Left kidney (tissue), 2 donors: Measurements from ENCODE around the gene ESR1. TPM values are rescaled to one million over a fixed set of nuclear protein-coding genes. Genes with fewer than 3 reads are reported as not detected.

Experiments used
- DNase-seq: peaks from one replicate; pipeline ENCODE4 v3.0.0-alpha.2; 2013
- polyA plus RNA-seq: library from polyadenylated mRNA; unstranded; fragments of 120-200 nt; gene quantifications from one replicate; pipeline ENCODE4 v1.2.1, GENCODE V29; 2013; ENCODE audit not compliant: insufficient read length

The ESR1 gene
- polyA plus RNA-seq, 1 donor, result 2.1 TPM

GRCh38 chr6:152096863-152097496 is 289.5 kb downstream of the ESR1 start:
- peak; percentile 28 for DNase-seq

GRCh38 chr6:152098683-152099082 is 291.2 kb downstream of the ESR1 start:
- no peak for DNase-seq

- DNase-seq, result no peak
Observed at GRCh38 chr6:152099446-152100182, 292.1 kb downstream of the ESR1 start.

GRCh38 chr6:152100183-152100618 is 292.7 kb downstream of the ESR1 start:
- DNase-seq, result no peak

- no peak for DNase-seq
Observed at GRCh38 chr6:152107973-152108372, 300.5 kb downstream of the ESR1 start.

- no peak for DNase-seq
Observed at GRCh38 chr6:152110886-152111820, 303.7 kb downstream of the ESR1 start.

GRCh38 chr6:152112491-152113261 is 305.2 kb downstream of the ESR1 start:
- DNase-seq, result no peak

- DNase-seq, result no peak
Observed at GRCh38 chr6:152117156-152118133, 310.0 kb downstream of the ESR1 start.

- no peak for DNase-seq
Observed at GRCh38 chr6:152118224-152118623, 310.7 kb downstream of the ESR1 start.

- no peak for DNase-seq
Observed at GRCh38 chr6:152118678-152119077, 311.2 kb downstream of the ESR1 start.

GRCh38 chr6:152119831-152120230 is 312.3 kb downstream of the ESR1 start:
- DNase-seq, result no peak

- no peak for DNase-seq
Observed at GRCh38 chr6:152121910-152122309, 314.4 kb downstream of the ESR1 start.

GRCh38 chr6:152122434-152122833 is 315.0 kb downstream of the ESR1 start:
- no peak for DNase-seq

GRCh38 chr6:152123076-152123475 is 315.6 kb downstream of the ESR1 start:
- no peak for DNase-seq

- no peak for DNase-seq
Observed at GRCh38 chr6:152124429-152125074, 317.1 kb downstream of the ESR1 start.

- DNase-seq, result no peak
Observed at GRCh38 chr6:152127432-152128165, 320.1 kb downstream of the ESR1 start.

- no peak for DNase-seq
Observed at GRCh38 chr6:152129691-152130151, 322.2 kb downstream of the ESR1 start.

GRCh38 chr6:152130441-152130840 is 323.0 kb downstream of the ESR1 start:
- no peak for DNase-seq
